HCT116 (cell line): ENCODE measurements around the gene ATF7IP. TPM values are rescaled to one million over a fixed set of nuclear protein-coding genes. Genes with fewer than 3 reads are reported as not detected.

Experiments
- ATAC-seq: fragments of 200-7000 bp; cut with Tn5 transposase; 2 replicates; pipeline ENCODE4 v1.9.1; 2020; ENCODE audit warnings: mild to moderate bottlenecking, moderate library complexity
- BruUV-seq: library from RNA; stranded (reverse); fragments of 400-500 nt; replicated peaks from 2 replicates; lab custom pipeline; 2021; lab: Mats Ljungman, UMichigan
- CTCF ChIA-PET: fragments of 300-600 bp; sonication (Branson Sonifier 250); formaldehyde crosslinking; loops from one replicate; lab custom pipeline; 2021; ENCODE audit warnings: antibody characterized with exemption; lab: Charles Lee
- POLR2A ChIA-PET: fragments of 300-600, 350-600 bp; sonication (Branson Sonifier 250); formaldehyde crosslinking; loops from one replicate; lab custom pipeline; 2021; ENCODE audit warnings: antibody characterized with exemption; lab: Charles Lee
- RAD21 ChIA-PET, 2 experiments: fragments of 300-600 bp; sonication (Branson Sonifier 250); formaldehyde crosslinking; loops; one replicate each; lab custom pipeline; 2023; ENCODE audit warnings: low total read pairs in 2 of 2; ENCODE audit not compliant: uncharacterized antibody in 2 of 2, unreplicated experiment in 2 of 2, low non-redundant PET in 1 of 2; lab: Charles Lee
- DNase-seq: peaks from one replicate; pipeline ENCODE4 v3.0.0-alpha.2; 2010; ENCODE audit warnings: low read depth, low spot score
- H2AFZ ChIP-seq: fragments of 200-600 bp; shearing (Covaris generic), sonication (generic); 2 replicates; pipeline ENCODE4 v1.6.1; 2017; ENCODE audit warnings: low read depth, mixed run types, mixed read lengths, antibody characterized with exemption, low read length; ENCODE audit not compliant: poor library complexity, severe bottlenecking
- H3K27ac ChIP-seq: 2 replicates; pipeline ENCODE4 v1.5.1; 2012; ENCODE audit warnings: low read depth, low read length
- H3K27me3 ChIP-seq: fragments of 200-600 bp; sonication (generic); 2 replicates; pipeline ENCODE4 v1.6.1; 2016; ENCODE audit warnings: mixed run types, low read length, mixed read lengths; ENCODE audit not compliant: insufficient read depth
- H3K36me3 ChIP-seq, 2 experiments: fragments of 200-500 bp in 1 of 2; fragments of 200-600 bp in 1 of 2; sonication (Bioruptor generic) in 1 of 2; sonication (generic) in 1 of 2; 2 replicates each; pipeline versions ENCODE4 v1.5.1 to v1.6.1; 2014 to 2016; ENCODE audit warnings: low read length in 2 of 2, inconsistent platforms in 1 of 2, mixed read lengths in 1 of 2, mixed run types in 1 of 2; ENCODE audit not compliant: insufficient read depth in 2 of 2, control insufficient read depth in 1 of 2
- H3K4me1 ChIP-seq, 2 experiments: fragments of 200-600 bp in 1 of 2; sonication (generic) in 1 of 2; 2 replicates each; pipeline versions ENCODE4 v1.5.1 to v1.6.1; 2012 to 2017; ENCODE audit warnings: low read length in 2 of 2, inconsistent platforms in 1 of 2, mild to moderate bottlenecking in 1 of 2, mixed read lengths in 1 of 2, mixed run types in 1 of 2, moderate library complexity in 1 of 2; ENCODE audit not compliant: insufficient read depth in 2 of 2, control insufficient read depth in 1 of 2
- H3K4me2 ChIP-seq: fragments of 200-600 bp; sonication (generic); 2 replicates; pipeline ENCODE4 v1.6.1; 2017; ENCODE audit warnings: mixed run types, low read length, mixed read lengths
- H3K4me3 ChIP-seq, 2 experiments: fragments of 200-600 bp in 1 of 2; sonication (generic) in 1 of 2; replicated peaks in 1 of 2; 2 replicates each; pipeline ENCODE4 v1.5.1; 2011 to 2016; ENCODE audit warnings: low read length in 2 of 2, control low read depth in 1 of 2, low read depth in 1 of 2, mild to moderate bottlenecking in 1 of 2, mixed read lengths in 1 of 2, mixed run types in 1 of 2
- H3K79me2 ChIP-seq: fragments of 200-600 bp; sonication (generic); 2 replicates; pipeline ENCODE4 v1.6.1; 2017; ENCODE audit warnings: mild to moderate bottlenecking, mixed run types, low read length, moderate library complexity, mixed read lengths; ENCODE audit not compliant: insufficient read depth
- H3K9ac ChIP-seq: fragments of 200-600 bp; sonication (generic); 2 replicates; pipeline ENCODE4 v1.6.1; 2016; ENCODE audit warnings: low read length, mixed read lengths
- H3K9me2 ChIP-seq: fragments of 200-600 bp; sonication (generic), shearing (Covaris generic); 2 replicates; pipeline ENCODE4 v1.6.1; 2017; ENCODE audit warnings: mixed run types, mild to moderate bottlenecking, moderate library complexity; ENCODE audit not compliant: insufficient read depth
- H3K9me3 ChIP-seq, 2 experiments: fragments of 200-500 bp in 1 of 2; fragments of 200-600 bp in 1 of 2; sonication (Bioruptor generic) in 1 of 2; sonication (generic) in 1 of 2; 2 replicates each; pipeline ENCODE4 v1.6.1; 2014 to 2017; ENCODE audit warnings: low read length in 2 of 2, mixed read lengths in 2 of 2, inconsistent platforms in 1 of 2, low read depth in 1 of 2, mild to moderate bottlenecking in 1 of 2, mixed run types in 1 of 2, moderate library complexity in 1 of 2; ENCODE audit not compliant: control insufficient read depth in 1 of 2, insufficient read depth in 1 of 2
- H4K20me1 ChIP-seq: fragments of 200-600 bp; sonication (generic), shearing (Covaris generic); 2 replicates; pipeline ENCODE4 v1.6.1; 2017; ENCODE audit warnings: mixed run types, mild to moderate bottlenecking, moderate library complexity; ENCODE audit not compliant: insufficient read depth
- CBX3 ChIP-seq: IDR thresholded peaks from 2 replicates; pipeline ENCODE4 v1.6.1; 2012; ENCODE audit warnings: low read depth
- CEBPB ChIP-seq: IDR thresholded peaks from 2 replicates; pipeline ENCODE4 v1.6.1; 2012; ENCODE audit warnings: low read depth
- ELF1 ChIP-seq: IDR thresholded peaks from 2 replicates; pipeline ENCODE4 v1.6.1; 2012; ENCODE audit warnings: low read depth, borderline replicate concordance
- JUND ChIP-seq: IDR thresholded peaks from 2 replicates; pipeline ENCODE4 v1.6.1; 2012
- MAX ChIP-seq: IDR thresholded peaks from 2 replicates; pipeline ENCODE4 v1.6.1; 2012
- POLR2A ChIP-seq: IDR thresholded peaks from 2 replicates; pipeline ENCODE4 v1.7.0; 2011; ENCODE audit warnings: borderline replicate concordance; ENCODE audit not compliant: insufficient read depth, insufficient read length; ENCODE audit errors: extremely low read depth
- POLR2AphosphoS5 ChIP-seq: IDR thresholded peaks from 2 replicates; pipeline ENCODE4 v1.6.1; 2011; ENCODE audit warnings: mild to moderate bottlenecking, low read depth, low read length, moderate library complexity
- RAD21 ChIP-seq: IDR thresholded peaks from 2 replicates; pipeline ENCODE4 v1.6.1; 2012; ENCODE audit warnings: low read depth, mild to moderate bottlenecking
- REST ChIP-seq: IDR thresholded peaks from 2 replicates; pipeline ENCODE4 v1.6.1; 2012; ENCODE audit warnings: low read depth
- SIN3A ChIP-seq: IDR thresholded peaks from 2 replicates; pipeline ENCODE4 v1.6.1; 2012; ENCODE audit warnings: low read depth
- SP1 ChIP-seq: IDR thresholded peaks from 2 replicates; pipeline ENCODE4 v1.6.1; 2012; ENCODE audit warnings: low read depth
- SRF ChIP-seq: IDR thresholded peaks from 2 replicates; pipeline ENCODE4 v1.6.1; 2012; ENCODE audit warnings: low read depth
- TCF7L2 ChIP-seq: IDR thresholded peaks from 2 replicates; pipeline ENCODE4 v1.7.0; 2011; ENCODE audit warnings: borderline replicate concordance, inconsistent platforms; ENCODE audit not compliant: insufficient read depth, insufficient read length; ENCODE audit errors: extremely low read depth
- YY1 ChIP-seq: IDR thresholded peaks from 2 replicates; pipeline ENCODE4 v1.6.1; 2011; ENCODE audit warnings: low read length, low read depth, moderate library complexity, mild to moderate bottlenecking; ENCODE audit not compliant: insufficient replicate concordance; ENCODE audit errors: extremely low read depth
- ZBTB33 ChIP-seq: IDR thresholded peaks from 2 replicates; pipeline ENCODE4 v1.6.1; 2011; ENCODE audit warnings: mild to moderate bottlenecking, low read length, moderate library complexity; ENCODE audit not compliant: insufficient replicate concordance; ENCODE audit errors: extremely low read depth
- ZFX ChIP-seq: fragments of 450-650 bp; IDR thresholded peaks from 2 replicates; pipeline ENCODE4 v1.6.1; 2017
- intact Hi-C: fragments of 100-400 bp; cut with micrococcal nuclease; formaldehyde crosslinking; loops from 2 replicates; pipeline ENCODE4 v1.10.0; 2022
- total RNA-seq: library from RNA; stranded (reverse); gene quantifications from one replicate; pipeline ENCODE4 v1.2.1, GENCODE V29; 2021; ENCODE audit not compliant: unreplicated experiment

Gene ATF7IP
- total RNA-seq, 1 experiment from 2014 or later = 38.6 TPM

GRCh38 chr12:14364583-14365271 is 755 bp upstream of the ATF7IP start:
- POLR2A ChIA-PET = interaction anchor here (0.7 to 2.6 kb wide), 12 partner anchors 9 to 107 kb away, joined by 3 to 18 read pairs (median 4); no protein-coding TSS in a partner anchor

More at GRCh38 chr12:14364583-14365271, 755 bp upstream of the ATF7IP start:
- ChIA-PET RAD21 (interaction anchor here (1.4 kb wide), 2 partner anchors 127 kb away, joined by 4 to 8 read pairs; no protein-coding TSS in a partner anchor), CTCF (interaction anchor here (1.4 to 2.1 kb wide), 3 partner anchors 107 to 179 kb away, joined by 5 to 9 read pairs (median 6); no protein-coding TSS in a partner anchor)
- Histone ChIP-seq H3K36me3 (no peaks in the 10 kb centered on the region), H3K4me3 (peak overlapping the region; percentile 50 to 51), H4K20me1 (no peaks in the 10 kb centered on the region), H3K9ac (peak overlapping the region; percentile 63), H3K9me2 (no peaks in the 10 kb centered on the region), H3K27ac (peak overlapping the region; percentile 99), H3K9me3 (no peaks in the 10 kb centered on the region), H3K27me3 (no peaks in the 10 kb centered on the region), H3K4me1 (peaks cover 2 to 25% of the 10 kb centered on the region in 2 experiments; a peak in 3 of 4 replicates), H3K79me2 (peaks cover 32% of the 10 kb centered on the region), H2AFZ (peak overlapping the region; percentile 63), H3K4me2 (peak overlapping the region; percentile 66)
- intact Hi-C loops = loop anchor here (1.0 to 5.0 kb wide), 2 partner anchors 38 to 107 kb away; no protein-coding TSS in a partner anchor
- ATAC-seq (no peak), DNase-seq (no peak)
- TSS peak; percentile 96 for BruUV-seq
- TF ChIP-seq SP1 (no peak), ELF1 (no peak), YY1 (no peak), SRF (no peak), JUND (no peak), POLR2A (no peak), POLR2AphosphoS5 (no peak), MAX (no peak), REST (no peak), ZBTB33 (no peak), CBX3 (no peak), RAD21 (no peak), CEBPB (no peak), ZFX (no peak), TCF7L2 (no peak), SIN3A (no peak)
